K562 (cell line): Measurements from ENCODE around the gene ADAMTS15.

Source experiments
- FOS ChIP-seq: IDR thresholded peaks from 3 replicates; pipeline ENCODE4 v1.6.1; 2011; ENCODE audit not compliant: insufficient read length; ENCODE audit errors: extremely low read depth
- LARP7 ChIP-seq: fragments of 450-650 bp; IDR thresholded peaks from 2 replicates; pipeline ENCODE4 v1.6.1; 2016
- MTA2 ChIP-seq: fragments of 450-650 bp; IDR thresholded peaks from 2 replicates; pipeline ENCODE4 v1.6.1; 2016; ENCODE audit warnings: low read depth
- MTA3 ChIP-seq: fragments of 450-650 bp; formaldehyde crosslinking; IDR thresholded peaks from 2 replicates; pipeline ENCODE4 v1.6.1; 2017; ENCODE audit warnings: mild to moderate bottlenecking, borderline replicate concordance
- POLR2A ChIP-seq: fragments of 450-650 bp; conservative IDR thresholded peaks from 2 replicates; pipeline ENCODE4 v1.6.1; 2016
- RCOR1 ChIP-seq, 2 experiments: IDR thresholded peaks; 2 replicates each; pipeline ENCODE4 v1.6.1; 2012; ENCODE audit warnings: low read depth in 2 of 2, low read length in 2 of 2, borderline replicate concordance in 1 of 2, improper control_type of control experiment in 1 of 2
- SNIP1 ChIP-seq: fragments of 450-650 bp; IDR thresholded peaks from 2 replicates; pipeline ENCODE4 v1.7.1; 2017; ENCODE audit warnings: low read depth, mild to moderate bottlenecking
- WHSC1 ChIP-seq: IDR thresholded peaks from one replicate; pipeline ENCODE4 v1.6.1; 2012; ENCODE audit warnings: low read length, control low read depth, inconsistent platforms
- ZNF384 ChIP-seq: IDR thresholded peaks from 2 replicates; pipeline ENCODE4 v1.6.1; 2012; ENCODE audit warnings: low read depth, low read length, improper control_type of control experiment
- TF ChIP-seq, protein P1 (sequence below): sonication (generic); formaldehyde crosslinking; IDR thresholded peaks from 2 replicates; pipeline ENCODE4 v1.9.0; 2022; ENCODE audit warnings: mild to moderate bottlenecking, missing genetic modification reagents
- TF ChIP-seq, protein P2 (sequence below): fragments of 200-800 bp; sonication (Bioruptor generic); IDR thresholded peaks from 2 replicates; pipeline ENCODE4 v1.6.1; 2016; ENCODE audit warnings: missing genetic modification characterization, missing compliant biosample characterization
- TF ChIP-seq, protein P3 (sequence below), 3 experiments: IDR thresholded peaks in 2 of 3; conservative IDR thresholded peaks in 1 of 3; 2 replicates each; pipeline ENCODE4 v1.5.1; 2011 to 2012; ENCODE audit warnings: low read length in 3 of 3, mild to moderate bottlenecking in 3 of 3, control low read depth in 2 of 3, improper control_type of control experiment in 1 of 3, inconsistent platforms in 1 of 3, low read depth in 1 of 3, mixed read lengths in 1 of 3, moderate library complexity in 1 of 3; ENCODE audit not compliant: insufficient read depth in 2 of 3
- TF ChIP-seq, protein P4 (sequence below): conservative IDR thresholded peaks from 2 replicates; pipeline ENCODE4 v1.6.1; 2011; ENCODE audit warnings: low read depth, mild to moderate bottlenecking, low read length; ENCODE audit not compliant: control insufficient read depth
- TF ChIP-seq, protein P5 (sequence below): IDR thresholded peaks from 2 replicates; pipeline ENCODE4 v1.6.1; 2011; ENCODE audit not compliant: insufficient read length; ENCODE audit errors: extremely low read depth

DNA sequence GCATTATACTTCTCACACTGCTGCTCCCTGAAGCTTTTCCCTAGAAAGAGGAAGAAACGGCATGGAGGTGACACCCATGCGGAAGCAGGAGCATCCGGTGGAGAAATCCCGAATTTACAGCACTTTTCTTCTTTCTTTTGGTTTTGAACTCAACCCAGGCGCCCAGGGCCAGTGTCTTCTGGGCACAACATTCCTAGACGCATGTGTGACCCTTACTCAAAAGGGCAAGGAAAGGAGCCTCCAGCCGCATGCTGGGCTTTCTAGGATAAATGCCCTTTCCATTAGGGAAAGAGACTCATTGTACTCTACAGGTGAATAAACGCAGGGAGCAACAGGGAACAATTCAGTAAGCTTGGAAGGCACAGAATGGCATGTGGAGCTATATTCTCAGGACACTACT is 39.5 kb upstream of the ADAMTS15 start:
- TF ChIP-seq MTA2 (no peak), RCOR1 (IDR thresholded peaks at IDR 0.05; ENCODE audit: borderline replicate concordance in 1 of 2, low read depth in 2 of 2, low read length in 2 of 2) (no peak), LARP7 (no peak), FOS (no peak), POLR2A (no peak), ZNF384 (no peak), WHSC1 (no peak), SNIP1 (no peak), MTA3 (no peak)
- TF ChIP-seq, protein P1, sequence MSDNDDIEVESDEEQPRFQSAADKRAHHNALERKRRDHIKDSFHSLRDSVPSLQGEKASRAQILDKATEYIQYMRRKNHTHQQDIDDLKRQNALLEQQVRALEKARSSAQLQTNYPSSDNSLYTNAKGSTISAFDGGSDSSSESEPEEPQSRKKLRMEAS (CRISPR knock-in tag), result no peak
- TF ChIP-seq, protein P2, sequence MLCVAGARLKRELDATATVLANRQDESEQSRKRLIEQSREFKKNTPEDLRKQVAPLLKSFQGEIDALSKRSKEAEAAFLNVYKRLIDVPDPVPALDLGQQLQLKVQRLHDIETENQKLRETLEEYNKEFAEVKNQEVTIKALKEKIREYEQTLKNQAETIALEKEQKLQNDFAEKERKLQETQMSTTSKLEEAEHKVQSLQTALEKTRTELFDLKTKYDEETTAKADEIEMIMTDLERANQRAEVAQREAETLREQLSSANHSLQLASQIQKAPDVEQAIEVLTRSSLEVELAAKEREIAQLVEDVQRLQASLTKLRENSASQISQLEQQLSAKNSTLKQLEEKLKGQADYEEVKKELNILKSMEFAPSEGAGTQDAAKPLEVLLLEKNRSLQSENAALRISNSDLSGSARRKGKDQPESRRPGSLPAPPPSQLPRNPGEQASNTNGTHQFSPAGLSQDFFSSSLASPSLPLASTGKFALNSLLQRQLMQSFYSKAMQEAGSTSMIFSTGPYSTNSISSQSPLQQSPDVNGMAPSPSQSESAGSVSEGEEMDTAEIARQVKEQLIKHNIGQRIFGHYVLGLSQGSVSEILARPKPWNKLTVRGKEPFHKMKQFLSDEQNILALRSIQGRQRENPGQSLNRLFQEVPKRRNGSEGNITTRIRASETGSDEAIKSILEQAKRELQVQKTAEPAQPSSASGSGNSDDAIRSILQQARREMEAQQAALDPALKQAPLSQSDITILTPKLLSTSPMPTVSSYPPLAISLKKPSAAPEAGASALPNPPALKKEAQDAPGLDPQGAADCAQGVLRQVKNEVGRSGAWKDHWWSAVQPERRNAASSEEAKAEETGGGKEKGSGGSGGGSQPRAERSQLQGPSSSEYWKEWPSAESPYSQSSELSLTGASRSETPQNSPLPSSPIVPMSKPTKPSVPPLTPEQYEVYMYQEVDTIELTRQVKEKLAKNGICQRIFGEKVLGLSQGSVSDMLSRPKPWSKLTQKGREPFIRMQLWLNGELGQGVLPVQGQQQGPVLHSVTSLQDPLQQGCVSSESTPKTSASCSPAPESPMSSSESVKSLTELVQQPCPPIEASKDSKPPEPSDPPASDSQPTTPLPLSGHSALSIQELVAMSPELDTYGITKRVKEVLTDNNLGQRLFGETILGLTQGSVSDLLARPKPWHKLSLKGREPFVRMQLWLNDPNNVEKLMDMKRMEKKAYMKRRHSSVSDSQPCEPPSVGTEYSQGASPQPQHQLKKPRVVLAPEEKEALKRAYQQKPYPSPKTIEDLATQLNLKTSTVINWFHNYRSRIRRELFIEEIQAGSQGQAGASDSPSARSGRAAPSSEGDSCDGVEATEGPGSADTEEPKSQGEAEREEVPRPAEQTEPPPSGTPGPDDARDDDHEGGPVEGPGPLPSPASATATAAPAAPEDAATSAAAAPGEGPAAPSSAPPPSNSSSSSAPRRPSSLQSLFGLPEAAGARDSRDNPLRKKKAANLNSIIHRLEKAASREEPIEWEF (CRISPR knock-in tag), result no peak
- TF ChIP-seq, protein P3, sequence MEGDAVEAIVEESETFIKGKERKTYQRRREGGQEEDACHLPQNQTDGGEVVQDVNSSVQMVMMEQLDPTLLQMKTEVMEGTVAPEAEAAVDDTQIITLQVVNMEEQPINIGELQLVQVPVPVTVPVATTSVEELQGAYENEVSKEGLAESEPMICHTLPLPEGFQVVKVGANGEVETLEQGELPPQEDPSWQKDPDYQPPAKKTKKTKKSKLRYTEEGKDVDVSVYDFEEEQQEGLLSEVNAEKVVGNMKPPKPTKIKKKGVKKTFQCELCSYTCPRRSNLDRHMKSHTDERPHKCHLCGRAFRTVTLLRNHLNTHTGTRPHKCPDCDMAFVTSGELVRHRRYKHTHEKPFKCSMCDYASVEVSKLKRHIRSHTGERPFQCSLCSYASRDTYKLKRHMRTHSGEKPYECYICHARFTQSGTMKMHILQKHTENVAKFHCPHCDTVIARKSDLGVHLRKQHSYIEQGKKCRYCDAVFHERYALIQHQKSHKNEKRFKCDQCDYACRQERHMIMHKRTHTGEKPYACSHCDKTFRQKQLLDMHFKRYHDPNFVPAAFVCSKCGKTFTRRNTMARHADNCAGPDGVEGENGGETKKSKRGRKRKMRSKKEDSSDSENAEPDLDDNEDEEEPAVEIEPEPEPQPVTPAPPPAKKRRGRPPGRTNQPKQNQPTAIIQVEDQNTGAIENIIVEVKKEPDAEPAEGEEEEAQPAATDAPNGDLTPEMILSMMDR (IDR thresholded peaks at IDR 0.05 in 2 of 3, conservative IDR thresholded peaks at IDR 0.05 in 1 of 3; ENCODE audit: insufficient read depth in 2 of 3, low read depth in 1 of 3, low read length in 3 of 3), result no peak
- TF ChIP-seq, protein P4, sequence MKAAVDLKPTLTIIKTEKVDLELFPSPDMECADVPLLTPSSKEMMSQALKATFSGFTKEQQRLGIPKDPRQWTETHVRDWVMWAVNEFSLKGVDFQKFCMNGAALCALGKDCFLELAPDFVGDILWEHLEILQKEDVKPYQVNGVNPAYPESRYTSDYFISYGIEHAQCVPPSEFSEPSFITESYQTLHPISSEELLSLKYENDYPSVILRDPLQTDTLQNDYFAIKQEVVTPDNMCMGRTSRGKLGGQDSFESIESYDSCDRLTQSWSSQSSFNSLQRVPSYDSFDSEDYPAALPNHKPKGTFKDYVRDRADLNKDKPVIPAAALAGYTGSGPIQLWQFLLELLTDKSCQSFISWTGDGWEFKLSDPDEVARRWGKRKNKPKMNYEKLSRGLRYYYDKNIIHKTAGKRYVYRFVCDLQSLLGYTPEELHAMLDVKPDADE, result no peak
- TF ChIP-seq, protein P5, sequence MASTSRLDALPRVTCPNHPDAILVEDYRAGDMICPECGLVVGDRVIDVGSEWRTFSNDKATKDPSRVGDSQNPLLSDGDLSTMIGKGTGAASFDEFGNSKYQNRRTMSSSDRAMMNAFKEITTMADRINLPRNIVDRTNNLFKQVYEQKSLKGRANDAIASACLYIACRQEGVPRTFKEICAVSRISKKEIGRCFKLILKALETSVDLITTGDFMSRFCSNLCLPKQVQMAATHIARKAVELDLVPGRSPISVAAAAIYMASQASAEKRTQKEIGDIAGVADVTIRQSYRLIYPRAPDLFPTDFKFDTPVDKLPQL, result no peak
